T follicular helper cell (primary cell): ENCODE measurements around the gene CDH26.
"Not testable (repeated sequence)": the region's sequence is repeated elsewhere in the genome, so short reads cannot be mapped to it uniquely, and the experiment has no call there.

ENCODE experiments used
- DNase-seq: peaks from one replicate; pipeline ENCODE4 v3.0.0-alpha.2; 2020; ENCODE audit warnings: low read depth

The CDH26 gene

GRCh38 chr20:59940956-59941294 is 17.3 kb upstream of the CDH26 start:
- DNase-seq, result no peak

- no peak for DNase-seq
Observed at GRCh38 chr20:59942245-59942644, 16.0 kb upstream of the CDH26 start.

GRCh38 chr20:59944726-59945125 is 13.5 kb upstream of the CDH26 start:
- DNase-seq, result no peak

DNA sequence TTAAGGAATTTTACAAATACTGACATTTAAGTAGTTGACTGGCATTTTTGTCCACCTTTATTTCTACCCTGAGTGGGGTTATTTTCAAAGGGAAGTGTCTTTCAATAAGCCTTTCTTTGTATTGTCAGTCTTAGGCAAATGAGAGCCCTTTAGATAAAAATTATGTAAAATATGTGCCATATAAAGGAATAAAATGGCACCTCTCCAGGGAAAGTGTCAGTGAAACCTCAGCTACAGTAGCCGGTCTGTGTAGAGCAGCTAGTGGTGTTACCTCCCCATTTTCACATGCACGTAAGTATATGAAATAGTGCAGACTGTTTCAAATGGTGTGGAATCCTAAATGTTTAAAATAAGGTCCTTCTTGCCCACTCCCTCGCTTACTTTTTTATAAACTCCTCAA is 13.0 kb upstream of the CDH26 start:
- no peak for DNase-seq

DNA sequence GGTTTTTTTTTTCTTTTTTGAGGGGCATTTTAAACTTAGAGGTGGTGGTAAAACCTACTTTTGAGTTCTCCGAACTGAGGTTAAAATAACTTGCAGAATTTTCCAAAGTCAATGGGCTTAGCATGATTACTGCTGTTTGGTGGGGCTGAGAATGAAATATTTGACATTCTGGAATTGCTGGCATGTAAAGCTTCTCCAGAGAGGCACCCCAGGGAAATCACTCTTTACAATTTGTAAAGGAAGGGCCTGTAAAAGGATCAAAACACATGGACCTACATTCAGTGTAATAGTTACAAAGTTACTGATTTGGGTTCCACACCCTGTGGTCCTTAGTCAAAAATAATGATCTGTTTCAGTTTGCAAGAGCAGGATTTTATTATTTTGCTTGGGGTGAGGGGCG is 12.5 kb upstream of the CDH26 start:
- no peak for DNase-seq

DNA sequence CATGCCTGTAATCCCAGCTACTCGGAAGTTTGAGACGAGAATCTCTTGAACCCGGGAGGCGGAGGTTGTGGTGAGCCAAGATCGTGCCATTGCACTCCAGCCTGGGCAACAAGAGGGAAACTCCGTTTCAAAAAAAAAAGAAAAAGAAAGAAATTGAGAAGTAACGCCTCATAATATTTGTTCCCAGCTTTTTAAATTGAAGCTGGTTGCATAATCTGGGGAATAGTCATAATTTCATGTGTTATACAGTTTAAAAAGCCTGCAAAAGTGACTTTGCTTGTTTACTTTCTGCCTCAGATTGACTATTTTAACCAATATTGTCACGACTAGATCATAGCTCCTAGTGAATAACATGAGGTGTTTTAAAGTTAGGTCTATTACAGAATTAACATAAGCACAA is 10.8 kb upstream of the CDH26 start:
- DNase-seq, result no peak

- no peak for DNase-seq
Observed at GRCh38 chr20:59948212-59948611, 10.0 kb upstream of the CDH26 start.

GRCh38 chr20:59948828-59949720 is 9.1 kb upstream of the CDH26 start:
- no peak for DNase-seq

DNA sequence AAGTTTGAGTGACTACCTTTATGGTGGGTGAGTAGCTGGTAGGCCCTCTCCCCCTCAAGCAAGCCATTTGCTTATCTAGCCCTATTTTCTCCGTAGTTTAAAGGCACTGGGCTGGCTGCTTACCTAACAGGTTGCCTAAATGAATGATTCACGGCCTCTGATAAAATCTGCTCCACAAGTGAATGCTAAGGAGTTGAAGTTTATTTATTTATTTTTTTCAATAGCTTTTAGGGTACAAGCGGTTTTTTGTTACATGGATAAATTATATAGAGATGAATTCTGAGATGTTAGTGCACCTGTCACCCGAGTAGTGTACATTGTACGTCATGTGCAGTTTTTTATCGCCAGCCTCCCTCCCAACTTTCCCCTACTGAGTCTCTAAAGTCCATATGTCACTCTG is 8.3 kb upstream of the CDH26 start:
- no peak for DNase-seq

DNA sequence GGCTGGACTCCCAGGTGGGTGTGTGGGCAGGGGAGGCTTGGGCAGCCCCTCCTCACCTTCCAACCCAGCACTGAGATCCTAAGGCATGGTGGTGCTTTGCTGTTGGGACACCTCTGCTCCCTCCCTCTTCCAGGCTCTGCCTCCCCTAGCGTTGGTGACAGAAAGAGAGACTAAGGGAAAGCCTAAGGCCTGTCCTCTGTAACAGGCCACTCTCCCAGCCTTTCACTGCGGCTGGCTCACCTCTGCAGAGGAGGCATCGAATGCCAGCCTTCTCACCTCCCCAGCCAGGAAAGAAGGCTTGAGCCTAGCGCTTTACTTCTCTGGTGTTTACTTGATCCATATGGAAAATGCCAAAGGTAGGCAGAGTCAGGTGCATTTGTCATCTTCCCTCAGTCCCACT is 3.5 kb upstream of the CDH26 start:
- DNase-seq, result no peak

DNA sequence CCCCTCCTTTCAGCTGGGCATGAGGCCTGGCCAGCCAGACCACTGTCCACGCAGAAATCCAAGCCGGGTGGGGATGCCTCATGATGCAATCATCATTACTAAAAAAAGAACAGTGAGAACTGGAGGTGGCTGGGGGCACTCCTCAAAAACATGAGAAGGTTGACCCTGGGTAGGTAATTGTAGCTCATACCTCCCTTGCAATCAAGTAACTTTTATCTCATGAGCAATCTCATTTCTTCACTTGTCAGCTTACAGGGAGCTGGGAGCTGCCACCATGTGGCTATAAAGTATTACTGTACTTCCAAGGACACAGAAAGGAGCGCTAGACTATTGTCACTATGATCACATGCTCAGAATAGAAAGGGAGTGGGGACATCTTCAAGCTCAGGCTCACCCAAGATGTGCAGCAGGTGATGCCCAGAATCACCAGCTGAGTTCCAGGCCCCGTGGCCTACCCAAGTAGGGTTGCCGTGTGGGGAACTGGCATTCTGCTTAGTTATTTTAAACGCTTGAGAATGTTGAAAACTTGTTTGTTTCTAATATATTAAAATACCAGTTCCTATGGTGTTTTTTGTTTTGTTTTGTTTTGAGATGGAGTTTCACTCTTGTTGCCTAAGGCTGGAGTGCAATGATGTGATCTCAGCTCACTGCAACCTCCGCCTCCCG is 3.0 kb upstream of the CDH26 start:
- no peak for DNase-seq

GRCh38 chr20:59957568-59957967 is 655 bp upstream of the CDH26 start:
- DNase-seq, result not testable (repeated sequence)

DNA sequence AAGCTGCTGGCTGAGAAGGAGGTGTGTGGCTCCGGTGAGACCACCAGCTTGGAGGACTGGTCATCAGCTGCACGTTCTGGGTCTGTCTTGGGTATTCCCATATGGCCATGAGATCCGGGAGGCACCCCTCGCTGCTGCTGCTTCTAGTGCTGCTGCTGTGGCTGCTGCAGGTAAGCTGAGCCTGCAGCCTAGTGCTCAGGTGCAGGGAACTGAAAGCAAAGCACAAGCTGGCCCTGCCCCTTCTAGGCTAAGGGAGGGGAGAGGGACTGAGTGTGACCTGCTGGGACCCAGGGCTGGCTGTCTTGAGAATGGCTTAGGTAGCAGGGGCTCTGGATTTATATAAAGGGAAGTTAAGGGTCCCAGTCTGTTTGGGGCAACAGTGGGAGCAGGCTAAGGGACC is 403 bp downstream of the CDH26 start:
- DNase-seq, result no peak

DNA sequence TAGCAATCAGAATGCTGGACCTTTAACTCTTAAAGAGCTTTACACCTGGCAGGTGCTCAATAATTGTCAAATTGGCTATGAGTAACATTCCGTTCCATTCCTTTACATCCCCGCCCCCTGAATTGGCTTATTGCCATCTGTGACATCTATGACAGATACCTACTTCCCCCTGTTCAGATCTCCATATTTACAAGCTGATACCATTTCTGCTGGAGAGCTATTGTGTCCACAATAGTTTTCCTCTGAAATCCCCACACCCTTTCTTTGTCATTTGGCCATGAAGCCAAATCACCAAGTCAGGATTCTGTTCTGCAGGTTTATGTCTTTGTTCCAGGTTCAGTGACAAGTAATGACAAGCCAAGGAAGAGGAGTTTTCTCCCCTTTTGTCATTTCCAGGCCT is 3.2 kb downstream of the CDH26 start:
- no peak for DNase-seq

DNA sequence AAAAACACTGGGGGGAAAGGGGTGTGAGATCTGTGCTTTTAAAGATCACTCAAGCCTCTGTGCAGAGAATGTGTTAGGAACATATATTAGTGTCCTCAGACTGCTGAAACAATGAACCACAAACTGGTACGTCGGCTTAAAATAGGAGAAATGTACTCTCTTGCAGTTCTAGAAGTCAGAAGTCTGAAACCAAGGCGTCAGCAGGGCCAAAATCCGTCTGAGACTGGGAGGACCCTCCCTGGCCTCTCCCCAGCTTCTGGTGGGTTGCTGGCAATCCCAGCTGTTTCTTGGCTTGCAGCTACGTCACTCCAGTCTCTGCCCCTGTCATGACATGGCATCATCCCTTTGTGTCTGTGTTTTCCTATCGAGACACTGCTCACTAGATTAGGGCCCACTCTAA is 3.9 kb downstream of the CDH26 start:
- DNase-seq, result no peak

DNA sequence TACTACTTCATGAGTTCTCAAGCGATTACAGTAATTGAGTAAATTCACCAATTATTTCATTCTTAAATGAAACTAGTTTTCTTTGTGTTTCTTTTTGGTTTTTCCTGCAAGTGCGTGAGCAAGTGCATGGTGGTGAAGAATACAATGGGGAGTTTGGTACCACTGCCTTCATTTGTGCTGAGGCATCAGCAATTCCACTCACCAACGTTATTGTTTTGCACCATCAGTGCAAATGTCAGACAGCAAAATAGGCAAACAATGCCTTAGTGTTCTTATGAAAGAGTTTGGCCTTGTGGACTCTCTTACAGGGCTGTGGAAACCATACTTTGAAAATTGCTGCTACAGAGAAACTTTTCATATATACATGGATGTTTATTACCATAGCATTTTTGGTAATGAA is 8.2 kb downstream of the CDH26 start:
- no peak for DNase-seq

DNA sequence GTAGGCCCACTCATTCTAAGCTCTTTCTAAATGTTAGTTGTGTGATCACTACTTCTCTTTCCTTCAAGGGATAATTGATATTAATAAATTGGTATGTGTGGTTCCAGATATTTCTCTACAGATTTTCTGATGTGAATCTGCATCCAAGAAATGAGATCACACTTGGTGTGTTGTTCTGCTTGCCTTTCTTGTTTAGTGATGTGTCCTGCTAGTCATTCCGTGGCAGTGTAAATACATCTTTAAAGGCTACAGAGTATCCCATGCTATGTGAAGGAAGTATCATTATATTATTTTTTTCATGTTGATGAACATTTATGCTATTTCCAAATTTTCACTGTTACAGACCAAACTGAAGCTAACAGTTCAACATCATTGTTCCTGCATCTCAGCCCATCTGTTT is 13.2 kb downstream of the CDH26 start:
- no peak for DNase-seq

- no peak for DNase-seq
Observed at GRCh38 chr20:59972037-59972801, 14.0 kb downstream of the CDH26 start.

GRCh38 chr20:59976156-59976782 is 18.0 kb downstream of the CDH26 start:
- DNase-seq, result no peak

DNA sequence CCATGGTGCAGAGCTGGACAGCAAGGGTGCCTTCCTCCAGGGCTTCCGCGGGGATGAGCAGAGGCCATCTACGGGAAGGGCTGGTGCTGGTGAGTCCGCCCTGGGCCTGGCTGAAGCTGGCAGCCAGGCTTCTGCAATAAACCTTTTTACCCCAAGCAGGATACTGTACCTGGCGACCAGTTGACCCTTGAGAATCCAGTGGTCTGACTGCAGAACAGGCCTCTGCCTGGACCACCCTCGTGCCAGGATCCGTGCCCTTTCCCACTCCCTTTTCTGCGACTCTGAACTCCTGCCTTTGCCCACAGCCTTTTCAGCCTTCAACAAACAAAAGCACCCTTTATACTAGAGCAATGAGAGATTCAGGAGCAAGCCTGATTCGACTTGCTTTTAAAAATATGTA is 18.9 kb downstream of the CDH26 start:
- DNase-seq, result no peak

- no peak for DNase-seq
Observed at GRCh38 chr20:59983076-59983475, 24.9 kb downstream of the CDH26 start.

GRCh38 chr20:59984541-59984940 is 26.3 kb downstream of the CDH26 start:
- no peak for DNase-seq
